GM21717 (cell line): ENCODE data around the gene CCDC9.
"Not testable (repeated sequence)": the region's sequence is repeated elsewhere in the genome, so short reads cannot be mapped to it uniquely, and the experiment has no call there.

Source experiments
- ATAC-seq: cut with Tn5 transposase; IDR thresholded peaks from one replicate; pipeline ENCODE4 v1.9.1; 2021; ENCODE audit warnings: mild to moderate bottlenecking, moderate library complexity; ENCODE audit not compliant: unreplicated experiment

The CCDC9 gene

GRCh38 chr19:47283405-47284059, 27.2 kb downstream of the CCDC9 start:
- ATAC-seq, result no peak

GRCh38 chr19:47284324-47284899, 28.1 kb downstream of the CCDC9 start:
- ATAC-seq, result no peak

GRCh38 chr19:47296036-47296435, 39.7 kb downstream of the CCDC9 start:
- no peak for ATAC-seq

GRCh38 chr19:47300867-47301266, 44.5 kb downstream of the CCDC9 start:
- not testable (repeated sequence) for ATAC-seq

GRCh38 chr19:47302249-47302648, 45.9 kb downstream of the CCDC9 start:
- no peak for ATAC-seq

- ATAC-seq, result no peak
Measured at GRCh38 chr19:47303966-47304365, 47.6 kb downstream of the CCDC9 start.

GRCh38 chr19:47305309-47305751, 49.0 kb downstream of the CCDC9 start:
- no peak for ATAC-seq

- ATAC-seq, result no peak
Measured at GRCh38 chr19:47306303-47306702, 50.0 kb downstream of the CCDC9 start.

- ATAC-seq, result no peak
Measured at GRCh38 chr19:47309038-47309437, 52.7 kb downstream of the CCDC9 start.

GRCh38 chr19:47309608-47310007, 53.3 kb downstream of the CCDC9 start, which contains the start of gene C5AR1:
Gene C5AR1 (plus strand): TSS chr19:47309861. CDS start chr19:47309896, 35 bp downstream.
- no peak for ATAC-seq

- ATAC-seq, result no peak
Measured at GRCh38 chr19:47310323-47310722, 54.0 kb downstream of the CCDC9 start.

GRCh38 chr19:47310819-47311218, 54.5 kb downstream of the CCDC9 start:
- ATAC-seq, result no peak

- no peak for ATAC-seq
Measured at GRCh38 chr19:47312366-47313006, 56.2 kb downstream of the CCDC9 start.

- ATAC-seq, result no peak
Measured at GRCh38 chr19:47313754-47314295, 57.5 kb downstream of the CCDC9 start.

- no peak for ATAC-seq
Measured at GRCh38 chr19:47315125-47315821, 58.9 kb downstream of the CCDC9 start.

GRCh38 chr19:47316513-47316912, 60.2 kb downstream of the CCDC9 start:
- no peak for ATAC-seq

- no peak for ATAC-seq
Measured at GRCh38 chr19:47319923-47320871, 63.9 kb downstream of the CCDC9 start.
